WTC11 (cell line): ENCODE measurements around the gene HIVEP2. TPM values are rescaled to one million over a fixed set of nuclear protein-coding genes. Genes with fewer than 3 reads are reported as not detected.

Experiments used
- ATAC-seq: fragments of 200-7000 bp; cut with Tn5 transposase; 2 replicates; pipeline ENCODE4 v1.10.0; 2021; ENCODE audit warnings: mild to moderate bottlenecking, moderate library complexity
- Bru-seq: library from RNA; stranded (reverse); fragments of 400-500 nt; gene quantifications from one replicate; lab custom pipeline; 2021; lab: Mats Ljungman, UMichigan
- CTCF ChIA-PET: fragments of 300-600 bp; sonication (Branson Sonifier 250); formaldehyde crosslinking; loops from one replicate; lab custom pipeline; 2021; ENCODE audit warnings: antibody characterized with exemption; lab: Charles Lee
- POLR2A ChIA-PET: fragments of 350-600 bp; sonication (Branson Sonifier 250); formaldehyde crosslinking; loops from one replicate; lab custom pipeline; 2021; ENCODE audit warnings: antibody characterized with exemption; lab: Charles Lee
- DNase-seq: peaks from one replicate; pipeline ENCODE4 v3.0.0; 2021; ENCODE audit warnings: low spot score
- H3K27ac Mint-ChIP-seq: 2 replicates; pipeline ENCODE4 v1.8.0; 2021; ENCODE audit warnings: mixed read lengths
- H3K27me3 Mint-ChIP-seq: 2 replicates; pipeline ENCODE4 v1.8.0; 2021; ENCODE audit warnings: low read depth, mild to moderate bottlenecking, moderate library complexity, mixed read lengths
- H3K36me3 Mint-ChIP-seq: 2 replicates; pipeline ENCODE4 v1.8.0; 2021; ENCODE audit warnings: mixed read lengths
- H3K4me1 Mint-ChIP-seq: 2 replicates; pipeline ENCODE4 v1.8.0; 2022; ENCODE audit warnings: mixed read lengths
- H3K4me3 Mint-ChIP-seq: 2 replicates; pipeline ENCODE4 v1.8.0; 2021; ENCODE audit warnings: mild to moderate bottlenecking, moderate library complexity, mixed read lengths
- H3K9me3 Mint-ChIP-seq: 2 replicates; pipeline ENCODE4 v1.8.0; 2021; ENCODE audit warnings: mixed read lengths
- ATF2 ChIP-seq: sonication (generic); formaldehyde crosslinking; IDR thresholded peaks from 2 replicates; pipeline ENCODE4 v1.8.1; 2022; ENCODE audit warnings: low read depth, missing genetic modification reagents, borderline replicate concordance
- ATF3 ChIP-seq: sonication (generic); formaldehyde crosslinking; conservative IDR thresholded peaks from 2 replicates; pipeline ENCODE4 v1.8.1; 2022; ENCODE audit warnings: mild to moderate bottlenecking, missing genetic modification reagents
- ATF6 ChIP-seq: sonication (generic); formaldehyde crosslinking; IDR thresholded peaks from 2 replicates; pipeline ENCODE4 v1.8.1; 2023; ENCODE audit warnings: mild to moderate bottlenecking, missing genetic modification reagents
- CBFB ChIP-seq: sonication (generic); formaldehyde crosslinking; IDR thresholded peaks from 2 replicates; pipeline ENCODE4 v1.8.1; 2022; ENCODE audit warnings: mild to moderate bottlenecking, low read depth, missing genetic modification reagents
- ERG ChIP-seq: fragments of 250-450 bp; sonication (Bioruptor Pico); IDR thresholded peaks from 2 replicates; pipeline ENCODE4 v1.8.0; 2021; ENCODE audit warnings: mild to moderate bottlenecking
- FOXJ3 ChIP-seq: sonication (generic); formaldehyde crosslinking; IDR thresholded peaks from 2 replicates; pipeline ENCODE4 v1.9.0; 2021; ENCODE audit warnings: missing genetic modification reagents, mild to moderate bottlenecking, borderline replicate concordance
- GABPB1 ChIP-seq: sonication (generic); formaldehyde crosslinking; IDR thresholded peaks from 2 replicates; pipeline ENCODE4 v1.8.1; 2023; ENCODE audit warnings: mild to moderate bottlenecking, missing genetic modification reagents
- GRHL2 ChIP-seq: fragments of 250-450 bp; sonication (Bioruptor Pico); IDR thresholded peaks from 2 replicates; pipeline ENCODE4 v1.8.0; 2022; ENCODE audit warnings: mild to moderate bottlenecking, moderate library complexity; ENCODE audit not compliant: insufficient replicate concordance, severe bottlenecking
- KAT7 ChIP-seq: sonication (generic); formaldehyde crosslinking; IDR thresholded peaks from 2 replicates; pipeline ENCODE4 v1.8.1; 2023; ENCODE audit warnings: missing genetic modification reagents, mild to moderate bottlenecking, borderline replicate concordance
- NFE2L1 ChIP-seq: sonication (generic); formaldehyde crosslinking; IDR thresholded peaks from 2 replicates; pipeline ENCODE4 v1.8.1; 2023; ENCODE audit warnings: missing genetic modification reagents
- NR1H2 ChIP-seq: sonication (generic); formaldehyde crosslinking; IDR thresholded peaks from 2 replicates; pipeline ENCODE4 v1.9.0; 2021; ENCODE audit warnings: mild to moderate bottlenecking, moderate library complexity, missing genetic modification reagents
- OVOL2 ChIP-seq: fragments of 250-450 bp; sonication (Bioruptor Pico); IDR thresholded peaks from 2 replicates; pipeline ENCODE4 v1.9.0; 2021; ENCODE audit warnings: mild to moderate bottlenecking, borderline replicate concordance
- TEAD4 ChIP-seq: sonication (generic); formaldehyde crosslinking; IDR thresholded peaks from 2 replicates; pipeline ENCODE4 v1.8.0; 2022; ENCODE audit warnings: mild to moderate bottlenecking, missing genetic modification reagents
- USF1 ChIP-seq: sonication (generic); formaldehyde crosslinking; IDR thresholded peaks from 2 replicates; pipeline ENCODE4 v1.8.0; 2022; ENCODE audit warnings: mild to moderate bottlenecking, missing genetic modification reagents
- ZNF232 ChIP-seq: sonication (generic); formaldehyde crosslinking; IDR thresholded peaks from 2 replicates; pipeline ENCODE4 v1.8.0; 2022; ENCODE audit warnings: mild to moderate bottlenecking, missing genetic modification reagents
- ZNF512 ChIP-seq: sonication (generic); formaldehyde crosslinking; IDR thresholded peaks from 2 replicates; pipeline ENCODE4 v1.8.1; 2022; ENCODE audit warnings: missing genetic modification reagents, borderline replicate concordance
- ZSCAN18 ChIP-seq: fragments of 250-450 bp; sonication (Bioruptor Pico); IDR thresholded peaks from 2 replicates; pipeline ENCODE4 v2.1.2; 2022; ENCODE audit warnings: mild to moderate bottlenecking, moderate library complexity
- long read RNA-seq, 3 experiments: library from RNA in 1 of 3; library from capped mRNA in 1 of 3; library from polyadenylated mRNA in 1 of 3; unstranded in 2 of 3; stranded (forward) in 1 of 3; transcript quantifications; one replicate each; pipeline ENCODE4 v2.0.0, GENCODE V29; 2021
- total RNA-seq: library from RNA; stranded (reverse); gene quantifications from 3 replicates; pipeline ENCODE4 v1.2.3, GENCODE V29; 2021

Gene HIVEP2
- 8.6 to 11.5 TPM (median 9.1 TPM) in 3 replicates for total RNA-seq
- percentile 84 among the genes with signal in this experiment for Bru-seq, nascent RNA
- long read RNA-seq, experiment 1, full-length matches to known transcripts: 2 of 22 reads
- long read RNA-seq, experiment 1, partial matches to known transcripts: 11 of 22 reads
- long read RNA-seq, experiment 1, other reads (novel, unspliced or antisense): 9 of 22 reads
- long read RNA-seq, experiment 2, partial matches to known transcripts: 8 of 14 reads
- long read RNA-seq, experiment 2, other reads (novel, unspliced or antisense): 6 of 14 reads
- long read RNA-seq, experiment 3: 0 reads

- ATAC-seq (peak; percentile 33), DNase-seq (peak; percentile 84)
- CTCF ChIA-PET: no interaction called here
- POLR2A ChIA-PET: interaction anchor here (0.6 kb wide), 2 partner anchors 527 to 687 kb away, joined by 3 to 6 read pairs; no protein-coding TSS in a partner anchor
- Mint-ChIP-seq H3K9me3 (no peaks in the 10 kb centered on the region), H3K4me1 (peaks cover 53% of the 10 kb centered on the region), H3K27me3 (peaks cover 10% of the 10 kb centered on the region), H3K36me3 (no peaks in the 10 kb centered on the region), H3K27ac (peak within 1 kb of the TSS; percentile 100), H3K4me3 (peak within 1 kb of the TSS; percentile 98)
- TF ChIP-seq GABPB1: peak; percentile 11; the same call in 1 of the 2 replicates
- no peak for TF ChIP-seq ATF3 (CRISPR knock-in tag)
Observed at GRCh38 chr6:142945049-142945445, at the start of gene HIVEP2. Gene HIVEP2, minus strand, starts transcription at chr6:142945176. Its CDS starts 170,438 bp downstream, at chr6:142774738.

- H3K27ac Mint-ChIP-seq: no peak overlapping the region
- DNase-seq (no peak), ATAC-seq (no peak)
- H3K4me1 Mint-ChIP-seq: peaks cover 9% of the 10 kb centered on the region
- H3K4me3 Mint-ChIP-seq: no peak overlapping the region
- H3K36me3 Mint-ChIP-seq: peaks cover under 1% of the 10 kb centered on the region
- no peaks in the 10 kb centered on the region; the same call in 1 of the 2 replicates for H3K27me3 Mint-ChIP-seq
- no peak for TF ChIP-seq ZNF232 (CRISPR knock-in tag)
- TF ChIP-seq NR1H2 (CRISPR knock-in tag): no peak
- TF ChIP-seq ZSCAN18 (CRISPR knock-in tag): no peak
- TF ChIP-seq ERG: no peak
- no peak for TF ChIP-seq OVOL2
- TF ChIP-seq KAT7 (CRISPR knock-in tag): no peak
- no peak for TF ChIP-seq CBFB (CRISPR knock-in tag)
- TF ChIP-seq NFE2L1 (CRISPR knock-in tag): no peak
- no peak for TF ChIP-seq TEAD4 (CRISPR knock-in tag)
- no peak for TF ChIP-seq GRHL2 (CRISPR knock-in tag)
- TF ChIP-seq ATF2 (CRISPR knock-in tag): no peak
- TF ChIP-seq ZNF512 (CRISPR knock-in tag): no peak
- TF ChIP-seq ATF6: no peak
- TF ChIP-seq FOXJ3: no peak
- TF ChIP-seq USF1 (CRISPR knock-in tag): no peak
- H3K9me3 Mint-ChIP-seq: peaks cover 13% of the 10 kb centered on the region
- CTCF ChIA-PET: no interaction called here
- POLR2A ChIA-PET: no interaction called here
Observed at GRCh38 chr6:142993977-142994376, 49.0 kb upstream of the HIVEP2 start.
